Upper lobe of right lung (tissue), 1 donor: Measurements from ENCODE around the gene PRKAR1B. TPM values are rescaled to one million over a fixed set of nuclear protein-coding genes. Genes with fewer than 3 reads are reported as not detected.

Source experiments
- ATAC-seq: fragments of 200-7000 bp; cut with Tn5 transposase; one replicate; pipeline ENCODE4 v1.9.1; 2020; ENCODE audit warnings: mild to moderate bottlenecking, moderate library complexity
- DNase-seq: peaks from one replicate; pipeline ENCODE4 v3.0.0-alpha.2; 2020
- H3K27ac ChIP-seq: fragments of 200-600 bp; one replicate; pipeline ENCODE4 v1.8.0; 2022
- H3K27me3 ChIP-seq: fragments of 200-600 bp; one replicate; pipeline ENCODE4 v1.8.0; 2022; ENCODE audit warnings: mild to moderate bottlenecking
- H3K36me3 ChIP-seq: fragments of 200-600 bp; one replicate; pipeline ENCODE4 v1.8.0; 2022
- H3K4me1 ChIP-seq: fragments of 200-600 bp; one replicate; pipeline ENCODE4 v1.8.0; 2022
- H3K4me3 ChIP-seq: fragments of 200-600 bp; one replicate; pipeline ENCODE4 v1.8.0; 2022; ENCODE audit warnings: mild to moderate bottlenecking
- H3K9me3 ChIP-seq: fragments of 200-600 bp; one replicate; pipeline ENCODE4 v1.8.0; 2022
- intact Hi-C: fragments of 100-400 bp; cut with DNase I; formaldehyde crosslinking; loops from one replicate; pipeline ENCODE4 v1.11.0; 2022
- total RNA-seq: library from RNA; stranded (reverse); fragmentation: NEBNext Ultra II Directional; extraction: Animal tissue kit (Norgen Biotek cat#: 25700); gene quantifications from one replicate; pipeline ENCODE4 v1.2.1, GENCODE V29; 2021
- TF ChIP-seq, protein P1 (sequence below): fragments of 200-600 bp; IDR thresholded peaks from one replicate; pipeline ENCODE4 v1.8.0; 2022; ENCODE audit warnings: antibody characterized with exemption
- donor health status: DM: no; HTN: yes; CAD: no; lungs with severe emphysema.

Gene PRKAR1B
- total RNA-seq, 1 donor from 2014 or later, result 25.7 TPM

DNA sequence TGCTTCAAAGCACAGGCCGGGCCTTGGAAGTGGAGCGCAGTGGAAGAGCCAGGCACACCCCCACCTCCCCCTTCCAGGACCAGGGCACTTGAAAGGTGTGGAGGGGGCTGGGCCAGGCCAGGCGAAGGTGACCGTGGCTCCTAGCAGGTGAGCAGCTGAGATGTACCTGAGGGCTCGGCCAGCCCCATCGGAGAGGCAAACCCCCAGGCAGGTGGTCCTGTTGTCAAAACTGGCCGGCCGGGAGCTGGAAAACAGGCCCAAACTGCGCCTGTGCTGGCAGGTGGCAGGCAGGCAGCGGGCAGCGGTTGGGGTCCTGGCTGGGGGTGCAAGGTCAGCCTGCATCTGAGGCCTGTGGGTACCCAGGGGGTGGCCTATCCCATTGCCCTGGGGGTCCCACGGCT lies 97.0 kb downstream of the PRKAR1B start:
- intact Hi-C loops, result no loop called here
- ATAC-seq (no peak), DNase-seq (peak; percentile 63)
- TF ChIP-seq, protein P1, sequence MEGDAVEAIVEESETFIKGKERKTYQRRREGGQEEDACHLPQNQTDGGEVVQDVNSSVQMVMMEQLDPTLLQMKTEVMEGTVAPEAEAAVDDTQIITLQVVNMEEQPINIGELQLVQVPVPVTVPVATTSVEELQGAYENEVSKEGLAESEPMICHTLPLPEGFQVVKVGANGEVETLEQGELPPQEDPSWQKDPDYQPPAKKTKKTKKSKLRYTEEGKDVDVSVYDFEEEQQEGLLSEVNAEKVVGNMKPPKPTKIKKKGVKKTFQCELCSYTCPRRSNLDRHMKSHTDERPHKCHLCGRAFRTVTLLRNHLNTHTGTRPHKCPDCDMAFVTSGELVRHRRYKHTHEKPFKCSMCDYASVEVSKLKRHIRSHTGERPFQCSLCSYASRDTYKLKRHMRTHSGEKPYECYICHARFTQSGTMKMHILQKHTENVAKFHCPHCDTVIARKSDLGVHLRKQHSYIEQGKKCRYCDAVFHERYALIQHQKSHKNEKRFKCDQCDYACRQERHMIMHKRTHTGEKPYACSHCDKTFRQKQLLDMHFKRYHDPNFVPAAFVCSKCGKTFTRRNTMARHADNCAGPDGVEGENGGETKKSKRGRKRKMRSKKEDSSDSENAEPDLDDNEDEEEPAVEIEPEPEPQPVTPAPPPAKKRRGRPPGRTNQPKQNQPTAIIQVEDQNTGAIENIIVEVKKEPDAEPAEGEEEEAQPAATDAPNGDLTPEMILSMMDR, result no peak
- peaks cover 6% of the 10 kb centered on the region for H3K9me3 ChIP-seq
- no peaks in the 10 kb centered on the region for H3K27me3 ChIP-seq
- H3K27ac ChIP-seq, result no peak overlapping the region
- no peak overlapping the region for H3K4me3 ChIP-seq
- H3K4me1 ChIP-seq, result no peaks in the 10 kb centered on the region
- H3K36me3 ChIP-seq, result no peaks in the 10 kb centered on the region

DNA sequence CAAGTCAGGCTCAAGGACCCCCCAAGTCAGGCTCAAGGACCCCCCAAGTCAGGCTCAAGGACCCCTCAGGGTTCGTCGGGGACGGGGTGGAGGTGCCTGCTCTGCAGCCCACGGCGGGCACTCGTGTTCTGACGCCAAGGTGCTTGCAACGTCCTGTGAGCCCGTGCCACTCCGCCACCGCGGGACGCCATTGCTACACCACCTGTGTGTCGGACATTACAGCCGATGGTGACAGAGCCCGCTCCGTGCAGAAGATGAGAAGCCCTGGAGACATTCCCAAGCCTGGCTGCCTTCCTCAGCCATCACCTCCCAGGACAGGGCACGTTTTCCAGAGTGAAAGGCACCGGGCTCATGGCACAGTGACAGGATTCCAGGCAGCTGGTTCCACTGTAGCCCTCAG lies 98.3 kb downstream of the PRKAR1B start:
- intact Hi-C loops, result no loop called here
- Histone ChIP-seq H3K36me3 (no peaks in the 10 kb centered on the region), H3K4me1 (no peaks in the 10 kb centered on the region), H3K27me3 (no peaks in the 10 kb centered on the region), H3K27ac (no peak overlapping the region), H3K4me3 (no peak overlapping the region), H3K9me3 (peaks cover 7% of the 10 kb centered on the region)
- DNase-seq (peak; percentile 39), ATAC-seq (no peak)
- TF ChIP-seq, protein P1, result no peak

DNA sequence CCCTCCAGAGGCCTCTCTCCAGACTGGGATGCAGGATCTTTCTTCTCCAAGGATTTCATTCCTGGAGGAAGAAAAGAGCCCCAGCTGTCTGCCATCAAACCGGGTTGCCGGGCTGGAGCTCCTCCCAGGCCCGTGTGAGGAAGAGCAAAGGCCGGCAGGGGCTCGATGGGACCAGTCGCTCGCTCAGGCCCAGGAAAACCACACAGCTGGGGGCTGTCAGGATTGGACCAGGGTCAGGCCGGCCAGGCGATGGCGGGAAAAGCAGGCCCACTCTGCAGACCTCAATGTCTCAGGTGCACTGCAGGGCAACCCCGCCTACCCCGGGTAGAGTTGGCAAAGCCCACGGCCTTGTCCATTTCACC lies 98.7 kb downstream of the PRKAR1B start:
- Histone ChIP-seq H3K36me3 (no peaks in the 10 kb centered on the region), H3K27me3 (no peaks in the 10 kb centered on the region), H3K27ac (no peak overlapping the region), H3K9me3 (peaks cover 7% of the 10 kb centered on the region), H3K4me3 (no peak overlapping the region), H3K4me1 (no peaks in the 10 kb centered on the region)
- DNase-seq, result no peak
- intact Hi-C loops, result no loop called here
- TF ChIP-seq, protein P1, result no peak
- ATAC-seq, result no peak

DNA sequence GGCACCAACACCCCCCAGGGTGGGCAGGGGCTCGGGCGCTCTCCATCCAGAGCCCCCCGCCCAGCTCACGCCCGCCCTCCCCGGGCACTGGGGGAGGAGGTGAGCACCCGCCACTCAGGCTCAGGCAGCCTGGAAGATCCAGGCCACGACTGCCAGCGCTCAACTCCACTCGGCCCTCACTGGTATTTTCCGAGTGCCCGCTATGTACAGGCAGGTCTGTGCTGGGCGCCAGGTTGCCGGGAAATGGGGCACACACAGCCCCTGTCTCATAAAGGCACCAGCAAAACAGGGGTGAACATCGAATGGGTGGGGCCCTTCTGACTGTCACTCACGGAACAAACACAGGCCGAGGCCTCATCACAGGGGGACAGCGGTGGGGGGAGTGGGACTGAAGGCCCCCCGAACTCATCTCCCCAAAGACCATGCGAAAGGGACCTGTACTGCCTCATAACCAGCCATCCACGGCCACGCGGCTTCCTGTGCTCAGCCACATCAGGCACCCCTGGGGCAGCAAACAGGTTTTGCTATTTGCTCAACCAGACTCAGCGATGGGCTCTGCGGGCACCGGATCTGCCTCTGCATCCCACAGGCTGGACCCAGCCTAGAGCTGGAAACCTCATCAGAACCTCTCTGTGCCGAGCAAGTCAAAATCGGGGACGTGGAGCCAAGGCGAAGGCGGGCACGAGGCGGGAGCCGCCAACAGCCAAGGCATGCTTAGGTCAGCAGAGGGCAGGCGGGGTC lies 99.2 kb downstream of the PRKAR1B start:
- H3K27me3 ChIP-seq, result no peaks in the 10 kb centered on the region
- H3K36me3 ChIP-seq, result no peaks in the 10 kb centered on the region
- intact Hi-C loops, result no loop called here
- H3K4me1 ChIP-seq, result no peaks in the 10 kb centered on the region
- ATAC-seq, result no peak
- TF ChIP-seq, protein P1, result no peak
- no peak for DNase-seq
- no peak overlapping the region for H3K27ac ChIP-seq
- peaks cover 7% of the 10 kb centered on the region for H3K9me3 ChIP-seq
- no peak overlapping the region for H3K4me3 ChIP-seq

DNA sequence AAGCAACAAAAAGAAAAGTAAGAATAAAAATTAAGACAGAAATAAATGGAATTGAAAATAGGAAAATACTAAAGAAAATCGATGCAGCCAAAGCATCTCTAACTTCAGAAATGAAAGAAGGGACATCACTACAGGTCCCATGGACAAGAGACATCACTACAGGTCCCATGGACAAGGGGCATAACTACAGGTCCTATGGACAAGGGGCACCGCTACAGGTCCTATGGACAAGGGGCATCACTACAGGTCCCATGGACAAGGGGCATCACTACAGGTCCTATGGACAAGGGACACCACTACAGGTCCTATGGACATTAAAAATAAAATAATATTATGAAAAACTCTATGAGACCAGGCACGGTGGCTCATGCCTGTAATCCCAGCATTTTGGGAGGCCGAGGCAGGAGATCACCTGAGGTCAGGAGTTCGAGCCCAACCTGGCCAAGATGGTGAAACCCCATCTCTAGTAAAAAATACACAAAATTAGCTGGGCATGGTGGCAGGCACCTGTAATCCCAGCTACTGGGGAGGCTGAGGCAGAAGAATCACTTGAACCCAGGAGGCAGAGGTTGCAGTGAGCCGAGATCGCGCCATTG lies 101.6 kb downstream of the PRKAR1B start:
- Histone ChIP-seq H3K4me3 (no peak overlapping the region), H3K4me1 (no peaks in the 10 kb centered on the region), H3K9me3 (peaks cover 16% of the 10 kb centered on the region), H3K36me3 (no peaks in the 10 kb centered on the region), H3K27me3 (no peaks in the 10 kb centered on the region), H3K27ac (no peak overlapping the region)
- no peak for DNase-seq
- intact Hi-C loops, result no loop called here
- ATAC-seq, result no peak
- TF ChIP-seq, protein P1, result no peak
